ENCODE results near the gene ZNF705A.
"Not testable (repeated sequence)": the region's sequence is repeated elsewhere in the genome, so short reads cannot be mapped to it uniquely, and the experiment has no call there.

ZNF705A gene

DNA sequence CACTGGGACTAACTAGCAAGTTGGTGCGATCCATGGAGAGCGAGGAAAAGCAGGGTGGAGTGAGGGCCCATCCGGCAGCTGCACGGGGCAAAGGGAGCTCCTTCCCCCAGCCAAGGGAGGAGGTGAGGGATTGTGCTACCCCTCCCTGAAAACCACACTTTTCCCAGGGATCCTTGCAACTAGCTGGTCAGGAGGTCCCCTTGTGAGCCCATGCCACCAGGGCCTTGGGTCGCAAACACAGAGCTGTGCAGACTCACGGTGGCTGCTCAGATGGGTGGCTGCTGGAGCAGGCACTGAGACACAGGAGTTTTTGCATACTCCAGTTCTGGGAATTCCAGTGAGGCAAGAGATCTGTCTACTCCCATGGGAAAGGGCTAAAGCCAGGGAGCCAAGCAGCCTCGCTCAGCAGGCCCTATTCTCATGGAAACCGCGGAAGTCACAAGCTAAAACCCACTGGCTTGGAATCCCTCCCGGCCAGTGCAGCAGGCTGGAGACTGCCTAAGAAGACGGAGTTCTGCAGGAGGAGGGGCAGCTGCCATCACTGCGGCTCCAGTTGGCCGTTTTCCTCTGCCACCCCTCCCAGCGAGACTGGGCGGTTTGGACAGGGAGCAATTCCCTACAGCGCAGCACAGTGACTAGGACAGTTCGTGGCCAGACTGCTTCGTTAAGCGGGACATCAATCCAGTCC, 10.9 kb upstream of the ZNF705A start:
- peaks cover 16% of the 10 kb centered on the region for H3K4me1 ChIP-seq (ENCODE audit: control insufficient read depth, low read depth, low read length)
- H3K36me3 ChIP-seq (ENCODE audit: control insufficient read depth, low read depth, low read length): no peaks in the 10 kb centered on the region
- H3K4me3 ChIP-seq (ENCODE audit: low read length): peak overlapping the region; percentile 26
- no peaks in the 10 kb centered on the region for H3K9me3 ChIP-seq (ENCODE audit: control insufficient read depth, low read depth, low read length)
- no peak overlapping the region for H3K9ac ChIP-seq (ENCODE audit: low read length)
- no peak overlapping the region for H3K27ac ChIP-seq (ENCODE audit: low read length)
- H3K27me3 ChIP-seq (ENCODE audit: control insufficient read depth, insufficient read depth, low read length): no peaks in the 10 kb centered on the region

DNA sequence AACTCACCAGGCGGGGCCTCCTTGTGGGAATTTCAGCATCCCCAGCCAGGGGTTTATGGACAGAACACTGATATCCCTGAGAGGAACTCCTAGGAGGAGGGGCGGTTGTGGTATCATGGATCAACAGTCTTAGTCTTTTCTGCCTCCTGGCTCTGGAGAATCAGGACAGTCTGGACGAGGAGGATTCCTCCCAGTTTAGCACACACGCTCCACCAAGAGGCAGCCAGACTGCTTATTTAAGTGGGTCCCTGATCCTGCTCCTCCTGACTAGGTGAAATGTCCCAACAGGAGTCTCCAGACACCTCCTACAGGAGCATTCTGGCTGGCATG, 10.4 kb upstream of the ZNF705A start:
- no peaks in the 10 kb centered on the region for H3K36me3 ChIP-seq (ENCODE audit: control insufficient read depth, low read depth, low read length)
- H3K9me3 ChIP-seq (ENCODE audit: control insufficient read depth, low read depth, low read length): no peaks in the 10 kb centered on the region
- no peaks in the 10 kb centered on the region for H3K27me3 ChIP-seq (ENCODE audit: control insufficient read depth, insufficient read depth, low read length)
- peak overlapping the region; percentile 26 for H3K4me3 ChIP-seq (ENCODE audit: low read length)
- H3K4me1 ChIP-seq (ENCODE audit: control insufficient read depth, low read depth, low read length): peaks cover 16% of the 10 kb centered on the region
- no peak overlapping the region for H3K27ac ChIP-seq (ENCODE audit: low read length)
- no peak overlapping the region for H3K9ac ChIP-seq (ENCODE audit: low read length)

DNA sequence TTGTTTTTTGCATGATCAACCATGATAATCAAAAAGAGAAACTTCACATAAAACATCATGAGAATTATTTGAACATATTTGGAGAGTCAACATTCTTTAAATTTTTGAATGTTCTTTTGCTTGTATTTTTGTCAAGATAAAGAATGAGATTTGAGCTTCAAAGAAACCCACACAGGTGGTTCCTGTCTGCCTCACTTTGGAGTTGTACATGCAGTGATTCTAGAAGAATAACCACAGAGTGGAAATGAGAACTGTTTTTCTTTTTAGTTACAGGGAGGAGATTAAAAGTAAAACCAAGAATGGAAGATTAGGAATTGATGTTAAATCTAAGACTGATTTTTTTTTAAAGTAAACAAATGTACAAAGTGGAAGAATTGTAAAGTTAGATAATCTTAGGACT, 2.3 kb upstream of the ZNF705A start:
- Histone ChIP-seq H3K9me3 (ENCODE audit: control insufficient read depth, low read depth, low read length) (no peaks in the 10 kb centered on the region), H3K27me3 (ENCODE audit: control insufficient read depth, insufficient read depth, low read length) (no peaks in the 10 kb centered on the region), H3K27ac (ENCODE audit: low read length) (no peak overlapping the region), H3K4me3 (ENCODE audit: low read length) (no peak overlapping the region), H3K4me1 (ENCODE audit: control insufficient read depth, low read depth, low read length) (no peaks in the 10 kb centered on the region), H3K36me3 (ENCODE audit: control insufficient read depth, low read depth, low read length) (no peaks in the 10 kb centered on the region), H3K9ac (ENCODE audit: low read length) (no peak overlapping the region)

DNA sequence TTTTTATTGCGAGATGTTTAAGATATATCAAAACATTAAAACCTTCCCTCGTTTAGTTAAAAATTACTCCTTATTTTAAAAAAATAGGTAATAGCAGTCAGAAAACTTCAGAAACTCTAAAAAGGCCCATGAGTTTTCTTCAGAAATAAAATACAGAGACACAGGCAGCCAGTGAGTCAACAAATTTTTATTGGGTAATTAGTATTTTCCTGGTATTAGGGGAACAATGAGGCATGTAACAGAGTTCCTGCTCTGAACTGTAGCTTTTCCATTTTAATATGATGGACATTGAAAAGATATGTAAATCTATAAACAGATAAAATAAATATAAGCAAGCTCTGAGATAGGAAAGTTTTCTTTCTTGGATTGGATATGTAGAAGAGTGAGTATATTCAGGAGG, 399 bp upstream of the ZNF705A start:
- Histone ChIP-seq H3K36me3 (ENCODE audit: control insufficient read depth, low read depth, low read length) (no peaks in the 10 kb centered on the region), H3K4me1 (ENCODE audit: control insufficient read depth, low read depth, low read length) (no peaks in the 10 kb centered on the region), H3K9ac (ENCODE audit: low read length) (no peak overlapping the region), H3K9me3 (ENCODE audit: control insufficient read depth, low read depth, low read length) (no peaks in the 10 kb centered on the region), H3K27ac (ENCODE audit: low read length) (no peak overlapping the region), H3K4me3 (ENCODE audit: low read length) (no peak overlapping the region), H3K27me3 (ENCODE audit: control insufficient read depth, insufficient read depth, low read length) (no peaks in the 10 kb centered on the region)

DNA sequence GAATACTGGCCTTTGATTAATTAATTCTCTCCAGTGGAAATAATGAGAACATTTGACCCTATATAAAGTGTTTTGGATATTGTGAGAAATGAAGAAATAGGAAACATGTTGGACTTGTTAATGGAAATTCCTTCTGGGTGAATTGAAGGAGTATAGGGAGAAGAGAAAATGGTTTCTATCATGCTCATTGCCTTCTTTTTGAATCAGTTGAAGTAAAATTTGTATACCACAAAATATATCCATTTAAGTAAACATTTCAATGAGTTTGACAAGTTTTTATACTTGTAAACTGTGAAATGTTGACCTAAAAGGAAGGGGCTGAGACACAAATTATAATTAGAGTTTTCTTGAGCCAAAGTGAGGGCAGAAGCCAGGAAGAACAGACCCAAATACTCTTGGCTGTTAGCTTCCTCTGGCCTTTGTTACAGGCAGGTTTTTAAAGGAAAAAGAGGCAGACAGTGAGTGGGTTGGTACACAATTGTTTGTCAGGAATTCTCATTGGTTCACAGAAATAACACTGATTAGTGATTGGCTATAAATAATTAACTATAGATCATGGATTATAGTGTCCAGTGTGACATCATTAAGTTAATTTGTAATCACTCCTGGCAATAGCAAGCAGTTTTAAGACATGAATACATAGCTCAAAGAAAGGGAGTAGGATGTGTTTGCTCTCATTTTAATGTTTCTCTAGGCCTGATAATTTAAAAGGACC, 826 bp downstream of the ZNF705A start:
- Histone ChIP-seq H3K27ac (ENCODE audit: low read length) (no peak overlapping the region), H3K4me1 (ENCODE audit: control insufficient read depth, low read depth, low read length) (no peaks in the 10 kb centered on the region), H3K36me3 (ENCODE audit: control insufficient read depth, low read depth, low read length) (no peaks in the 10 kb centered on the region), H3K9ac (ENCODE audit: low read length) (no peak overlapping the region), H3K9me3 (ENCODE audit: control insufficient read depth, low read depth, low read length) (no peaks in the 10 kb centered on the region), H3K27me3 (ENCODE audit: control insufficient read depth, insufficient read depth, low read length) (no peaks in the 10 kb centered on the region), H3K4me3 (ENCODE audit: low read length) (no peak overlapping the region)

DNA sequence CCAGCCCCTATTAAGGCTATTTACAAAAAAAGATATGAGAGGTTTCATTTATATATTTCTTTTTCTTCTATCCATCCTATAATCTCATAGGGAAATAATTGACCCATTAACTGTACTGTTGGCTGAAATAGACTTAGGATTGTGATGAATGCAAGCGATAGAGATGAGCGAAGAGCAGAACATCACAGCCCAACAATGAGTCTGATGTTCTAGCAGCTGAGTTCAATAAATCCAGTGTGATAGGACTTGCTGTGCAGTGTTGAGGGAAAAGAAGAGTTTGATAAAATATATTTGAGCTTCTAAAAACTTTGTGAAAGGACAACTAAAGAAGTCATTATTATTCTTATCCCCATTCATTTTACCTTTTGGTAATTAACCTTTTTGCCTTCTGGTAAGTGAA, 16.1 kb downstream of the ZNF705A start:
- H3K4me1 ChIP-seq (ENCODE audit: control insufficient read depth, low read depth, low read length); H3K27me3 ChIP-seq (ENCODE audit: control insufficient read depth, insufficient read depth, low read length); H3K9me3 ChIP-seq (ENCODE audit: control insufficient read depth, low read depth, low read length); H3K9ac ChIP-seq (ENCODE audit: low read length); H3K36me3 ChIP-seq (ENCODE audit: control insufficient read depth, low read depth, low read length); H3K27ac ChIP-seq (ENCODE audit: low read length); H3K4me3 ChIP-seq (ENCODE audit: low read length): not testable (repeated sequence)

DNA sequence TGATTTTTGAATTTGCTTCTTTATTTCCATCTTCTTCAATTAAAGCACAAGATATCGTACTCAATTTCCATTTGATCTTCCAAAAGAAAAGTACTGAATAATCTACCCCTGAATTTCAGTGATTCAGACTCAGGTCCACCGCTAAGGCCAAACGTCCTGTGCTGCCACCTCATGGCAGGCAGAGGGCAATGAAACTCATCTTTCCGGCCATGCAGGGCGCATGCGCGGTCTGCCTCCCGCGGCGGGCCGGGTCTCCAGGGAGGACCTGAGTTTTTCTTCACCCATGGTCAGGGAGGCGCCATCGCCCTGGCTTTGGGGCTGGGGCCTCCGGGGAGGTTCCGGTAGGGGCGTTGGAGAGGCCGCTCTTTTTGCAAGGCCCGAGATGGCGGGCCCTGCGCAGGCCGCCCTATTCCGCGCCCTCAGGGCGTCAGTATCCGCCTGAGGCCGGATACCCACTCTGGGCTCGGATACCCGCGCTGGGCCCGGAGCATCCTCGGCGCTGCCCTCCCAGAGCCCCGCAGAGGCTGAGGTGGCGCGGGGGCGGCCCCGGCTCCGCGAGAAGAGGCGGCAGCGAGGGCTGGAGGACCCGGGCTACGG, 23.3 kb downstream of the ZNF705A start:
- H3K27me3 ChIP-seq (ENCODE audit: control insufficient read depth, insufficient read depth, low read length); H3K36me3 ChIP-seq (ENCODE audit: control insufficient read depth, low read depth, low read length); H3K9ac ChIP-seq (ENCODE audit: low read length); H3K9me3 ChIP-seq (ENCODE audit: control insufficient read depth, low read depth, low read length); H3K4me1 ChIP-seq (ENCODE audit: control insufficient read depth, low read depth, low read length); H3K27ac ChIP-seq (ENCODE audit: low read length): not testable (repeated sequence)
- H3K4me3 ChIP-seq (ENCODE audit: low read length): peak overlapping the region; percentile 27

DNA sequence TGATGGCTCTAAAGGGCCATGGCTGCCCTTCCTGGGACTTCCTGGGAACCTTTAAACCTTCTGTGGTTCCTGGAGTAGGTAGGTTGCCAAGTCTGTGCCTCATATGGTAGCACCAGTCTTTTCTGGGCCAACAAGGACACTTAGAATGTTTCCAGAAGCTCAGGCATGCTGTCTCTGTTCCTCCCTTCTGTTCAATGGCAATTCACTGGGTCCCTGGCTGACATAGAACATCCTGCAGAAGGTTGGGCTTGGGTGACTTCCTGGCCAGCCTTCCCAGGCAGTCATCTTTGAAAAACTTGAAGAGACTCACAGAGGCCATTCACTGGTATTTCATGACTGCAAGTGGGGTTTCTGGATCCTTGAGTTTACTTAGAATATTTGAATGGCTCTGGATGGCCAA, 24.5 kb downstream of the ZNF705A start:
- not testable (repeated sequence) for H3K4me1 ChIP-seq (ENCODE audit: control insufficient read depth, low read depth, low read length); H3K9me3 ChIP-seq (ENCODE audit: control insufficient read depth, low read depth, low read length); H3K36me3 ChIP-seq (ENCODE audit: control insufficient read depth, low read depth, low read length); H3K9ac ChIP-seq (ENCODE audit: low read length); H3K4me3 ChIP-seq (ENCODE audit: low read length); H3K27ac ChIP-seq (ENCODE audit: low read length); H3K27me3 ChIP-seq (ENCODE audit: control insufficient read depth, insufficient read depth, low read length)

DNA sequence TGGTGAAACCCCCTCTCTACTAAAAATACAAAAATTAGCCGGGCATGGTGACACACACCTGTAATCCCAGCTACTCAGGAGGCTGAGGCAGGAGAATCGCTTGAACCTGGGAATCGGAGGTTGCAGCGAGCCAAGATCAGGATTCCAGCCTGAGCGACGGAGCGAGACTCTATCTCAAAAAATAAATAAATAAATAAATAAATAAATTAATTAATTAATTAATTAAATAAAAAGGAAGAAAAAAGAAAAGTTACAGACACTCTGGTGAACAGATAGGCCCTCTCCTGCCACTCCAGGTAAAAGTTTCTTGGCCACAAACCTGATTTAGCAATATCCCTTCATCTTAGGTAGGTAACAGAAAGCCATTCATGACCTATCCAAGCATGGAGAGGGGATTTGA, 26.1 kb downstream of the ZNF705A start:
- not testable (repeated sequence) for H3K36me3 ChIP-seq (ENCODE audit: control insufficient read depth, low read depth, low read length); H3K9ac ChIP-seq (ENCODE audit: low read length); H3K27me3 ChIP-seq (ENCODE audit: control insufficient read depth, insufficient read depth, low read length); H3K4me3 ChIP-seq (ENCODE audit: low read length); H3K4me1 ChIP-seq (ENCODE audit: control insufficient read depth, low read depth, low read length); H3K9me3 ChIP-seq (ENCODE audit: control insufficient read depth, low read depth, low read length); H3K27ac ChIP-seq (ENCODE audit: low read length)

DNA sequence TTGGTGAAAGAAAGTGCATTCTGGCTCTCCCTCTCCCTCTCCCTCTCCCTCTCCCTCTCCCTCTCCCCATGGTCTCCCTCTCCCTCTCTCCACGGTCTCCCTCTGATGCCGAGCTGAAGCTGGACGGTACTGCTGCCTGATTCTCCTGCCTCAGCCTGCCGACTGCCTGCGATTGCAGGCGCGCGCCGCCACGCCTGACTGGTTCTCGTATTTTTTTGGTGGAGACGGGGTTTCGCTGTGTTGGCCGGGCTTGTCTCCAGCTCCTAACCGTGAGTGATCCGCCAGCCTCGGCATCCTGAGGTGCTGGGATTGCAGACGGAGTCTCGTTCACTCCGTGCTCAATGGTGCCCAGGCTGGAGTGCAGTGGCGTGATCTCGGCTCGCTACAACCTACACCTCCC, 26.5 kb downstream of the ZNF705A start:
- H3K27ac ChIP-seq (ENCODE audit: low read length); H3K4me3 ChIP-seq (ENCODE audit: low read length); H3K9ac ChIP-seq (ENCODE audit: low read length); H3K9me3 ChIP-seq (ENCODE audit: control insufficient read depth, low read depth, low read length); H3K36me3 ChIP-seq (ENCODE audit: control insufficient read depth, low read depth, low read length); H3K27me3 ChIP-seq (ENCODE audit: control insufficient read depth, insufficient read depth, low read length); H3K4me1 ChIP-seq (ENCODE audit: control insufficient read depth, low read depth, low read length): not testable (repeated sequence)

DNA sequence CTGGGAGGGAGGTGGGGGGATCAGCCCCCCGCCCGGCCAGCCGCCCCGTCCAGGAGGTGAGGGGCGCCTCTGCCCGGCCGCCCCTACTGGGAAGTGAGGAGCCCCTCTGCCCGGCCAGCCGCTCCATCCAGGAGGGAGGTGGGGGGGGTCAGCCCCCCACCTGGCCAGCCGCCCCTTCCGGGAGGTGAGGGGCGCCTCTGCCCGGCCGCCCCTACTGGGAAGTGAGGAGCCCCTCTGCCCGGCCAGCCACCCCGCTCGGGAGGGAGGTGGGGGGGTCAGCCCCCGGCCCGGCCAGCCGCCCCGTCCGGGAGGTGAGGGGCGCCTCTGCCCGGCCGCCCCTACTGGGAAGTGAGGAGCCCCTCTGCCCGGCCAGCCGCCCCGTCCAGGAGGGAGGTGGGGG, 27.4 kb downstream of the ZNF705A start:
- not testable (repeated sequence) for H3K4me3 ChIP-seq (ENCODE audit: low read length); H3K36me3 ChIP-seq (ENCODE audit: control insufficient read depth, low read depth, low read length); H3K9me3 ChIP-seq (ENCODE audit: control insufficient read depth, low read depth, low read length); H3K27me3 ChIP-seq (ENCODE audit: control insufficient read depth, insufficient read depth, low read length); H3K27ac ChIP-seq (ENCODE audit: low read length); H3K9ac ChIP-seq (ENCODE audit: low read length); H3K4me1 ChIP-seq (ENCODE audit: control insufficient read depth, low read depth, low read length)

DNA sequence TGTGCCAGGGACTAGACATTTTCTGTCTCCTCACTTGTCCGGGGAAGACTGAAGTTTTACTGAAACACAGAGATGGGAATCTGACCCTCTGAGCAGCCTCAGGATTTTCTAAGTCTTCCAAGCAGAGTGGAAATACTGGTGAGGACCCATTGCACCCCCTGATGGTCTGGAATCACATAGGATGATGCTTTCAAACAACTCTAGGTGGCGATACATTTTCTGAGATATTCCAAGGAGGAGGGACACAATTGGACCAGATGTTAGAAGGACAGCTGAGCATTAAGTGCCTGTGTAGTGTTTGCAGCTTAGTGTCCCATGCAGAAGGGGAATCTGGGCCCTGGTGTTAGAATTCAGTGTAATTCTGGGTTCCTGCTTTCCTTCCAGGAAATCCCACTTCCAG, 31.3 kb downstream of the ZNF705A start:
- H3K27me3 ChIP-seq (ENCODE audit: control insufficient read depth, insufficient read depth, low read length); H3K36me3 ChIP-seq (ENCODE audit: control insufficient read depth, low read depth, low read length); H3K27ac ChIP-seq (ENCODE audit: low read length); H3K4me1 ChIP-seq (ENCODE audit: control insufficient read depth, low read depth, low read length); H3K4me3 ChIP-seq (ENCODE audit: low read length); H3K9ac ChIP-seq (ENCODE audit: low read length); H3K9me3 ChIP-seq (ENCODE audit: control insufficient read depth, low read depth, low read length): not testable (repeated sequence)

All from iPS-18a (cell line).